M059J (cell line): ENCODE data around the gene PMM2. TPM values are rescaled to one million over a fixed set of nuclear protein-coding genes. Genes with fewer than 3 reads are reported as not detected.
"Not testable (repeated sequence)": the region's sequence is repeated elsewhere in the genome, so short reads cannot be mapped to it uniquely, and the experiment has no call there.

ENCODE experiments used
- DNase-seq: peaks from one replicate; pipeline ENCODE4 v3.0.0-alpha.2; 2012; ENCODE audit warnings: low read depth
- total RNA-seq: library from RNA; depleted of rRNA; stranded (reverse); fragments of >200 nt; shearing (Covaris generic); gene quantifications from 2 replicates; pipeline ENCODE4 v1.2.3, GENCODE V29; 2014; rRNA removed

Gene PMM2
- total RNA-seq: 42.7 and 61.0 TPM in 2 replicates

DNA sequence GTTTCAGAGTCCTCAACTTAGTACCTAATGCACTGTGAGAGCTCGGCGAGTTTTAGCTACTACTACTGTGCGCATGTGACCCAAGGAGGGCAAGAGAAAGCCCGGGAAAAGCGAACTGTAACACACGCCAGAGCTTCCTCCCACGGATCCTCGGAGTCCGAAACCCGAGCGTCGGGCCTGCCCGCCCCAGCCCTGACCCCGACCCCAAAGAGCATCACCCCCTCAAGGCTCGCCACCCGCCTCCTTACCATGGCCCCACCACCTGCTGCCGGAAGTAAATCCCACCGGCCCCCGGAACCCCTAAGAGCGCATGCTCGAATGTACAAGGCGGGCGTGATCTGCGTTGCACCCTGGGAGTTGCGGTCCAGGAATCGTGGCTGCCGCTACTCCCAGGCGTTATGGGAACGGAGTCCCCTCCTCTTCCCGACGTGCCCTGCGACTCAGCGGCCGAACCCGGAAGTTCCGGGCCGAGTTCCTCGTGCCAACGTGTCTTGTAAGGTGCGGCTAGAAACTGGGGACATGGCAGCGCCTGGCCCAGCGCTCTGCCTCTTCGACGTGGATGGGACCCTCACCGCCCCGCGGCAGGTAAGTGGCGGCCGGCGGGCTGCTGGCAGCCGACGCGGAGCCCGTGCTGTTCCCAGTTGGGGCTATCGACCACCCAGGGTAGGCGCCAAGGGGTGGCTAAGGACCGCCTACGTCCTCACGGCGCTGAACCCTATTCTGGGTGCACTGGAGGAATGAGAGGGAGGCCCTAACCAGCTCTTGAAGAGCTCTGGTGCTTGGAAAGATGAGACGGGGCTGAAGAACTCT is at the start of gene PMM2, which contains the start of gene TMEM186:
Gene PMM2 (plus strand): TSS at position 476 of the 810 bp plus-strand sequence. CDS start 44 bp downstream, at position 520.
Gene TMEM186 (minus strand): TSS at position 276 of the 810 bp plus-strand sequence. CDS start 25 bp downstream, at position 251.
- DNase-seq: peak; percentile 97

GRCh38 chr16:8748944-8749343 is 48.7 kb upstream of the PMM2 start:
- DNase-seq: not testable (repeated sequence)

DNA sequence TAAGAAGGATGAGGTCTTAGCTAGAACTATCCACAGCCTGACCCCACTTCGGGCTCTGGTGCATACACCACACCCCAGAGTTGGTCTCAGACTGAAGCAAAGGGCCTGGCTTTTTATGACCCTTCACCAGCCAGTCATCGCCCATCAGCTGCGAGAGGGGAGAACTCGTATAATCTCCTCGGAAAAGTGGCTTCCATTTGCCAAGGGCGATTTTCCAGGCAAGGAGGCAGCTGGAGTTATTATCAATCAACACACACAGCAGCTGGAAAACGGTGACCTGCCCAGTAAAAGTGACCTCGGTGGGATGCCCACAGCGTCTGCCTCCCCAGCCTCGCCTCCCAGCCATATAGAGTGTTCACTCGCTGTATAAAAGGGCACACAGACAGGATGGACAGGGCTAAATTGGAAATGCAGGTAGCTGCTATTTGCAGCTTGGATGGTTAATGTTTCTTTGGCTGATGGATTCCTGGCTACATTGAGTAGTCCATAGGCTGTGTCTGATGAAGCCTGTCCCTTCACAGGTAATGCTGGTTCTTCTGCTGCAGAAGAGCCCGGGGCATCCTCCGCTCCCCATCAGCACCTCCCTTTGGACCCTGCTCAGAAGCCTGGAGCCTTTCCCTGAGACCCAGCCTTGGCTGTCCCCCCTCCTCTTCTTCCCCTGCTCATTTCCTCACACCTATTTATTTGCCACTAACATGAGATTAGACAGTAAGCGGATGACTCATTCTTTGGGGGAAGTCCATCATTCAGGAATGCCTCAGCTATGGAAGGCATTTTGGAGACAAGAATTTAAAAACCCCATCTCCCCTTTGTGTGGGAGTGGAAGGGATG is 45.9 kb upstream of the PMM2 start:
- DNase-seq: peak; percentile 78

- DNase-seq: no peak
Measured at GRCh38 chr16:8752706-8753105, 44.9 kb upstream of the PMM2 start.

DNA sequence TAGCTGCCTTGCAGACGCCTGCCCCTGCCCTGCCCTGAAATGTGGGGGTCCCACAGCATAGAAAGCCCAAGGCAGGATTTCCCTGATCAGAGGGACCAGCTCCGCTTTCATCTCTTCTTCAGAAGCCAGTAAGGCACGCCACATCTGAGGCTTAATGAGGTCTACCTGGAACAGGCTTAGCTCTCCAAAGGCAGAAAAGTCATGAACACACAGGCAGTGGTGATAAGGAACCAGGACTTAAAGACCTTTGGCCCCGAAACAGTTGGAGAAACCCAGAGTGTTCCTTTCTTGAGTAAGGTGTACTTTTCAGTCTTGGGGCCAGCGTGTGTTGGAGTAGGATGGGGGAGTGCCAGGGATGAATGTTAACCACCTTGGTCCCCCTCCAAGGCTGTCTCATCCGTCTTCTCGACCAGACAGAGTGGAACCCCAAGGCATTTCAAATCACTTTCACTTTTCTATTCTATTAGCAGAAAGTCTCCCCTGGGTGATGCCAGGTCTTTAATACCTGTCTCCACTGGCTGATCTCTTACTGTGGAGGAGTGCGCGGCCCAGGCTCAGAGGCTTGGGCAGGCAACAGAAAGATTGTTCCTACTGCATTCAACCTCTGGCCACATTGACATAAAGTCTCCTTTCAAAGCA is 44.1 kb upstream of the PMM2 start:
- DNase-seq: no peak

- no peak for DNase-seq
Measured at GRCh38 chr16:8756755-8757154, 40.9 kb upstream of the PMM2 start.

GRCh38 chr16:8758022-8758421 is 39.6 kb upstream of the PMM2 start:
- DNase-seq: no peak

GRCh38 chr16:8760021-8760420 is 37.6 kb upstream of the PMM2 start:
- DNase-seq: no peak

- no peak for DNase-seq
Measured at GRCh38 chr16:8761078-8761477, 36.6 kb upstream of the PMM2 start.

GRCh38 chr16:8762254-8762653 is 35.4 kb upstream of the PMM2 start:
- DNase-seq: no peak

DNA sequence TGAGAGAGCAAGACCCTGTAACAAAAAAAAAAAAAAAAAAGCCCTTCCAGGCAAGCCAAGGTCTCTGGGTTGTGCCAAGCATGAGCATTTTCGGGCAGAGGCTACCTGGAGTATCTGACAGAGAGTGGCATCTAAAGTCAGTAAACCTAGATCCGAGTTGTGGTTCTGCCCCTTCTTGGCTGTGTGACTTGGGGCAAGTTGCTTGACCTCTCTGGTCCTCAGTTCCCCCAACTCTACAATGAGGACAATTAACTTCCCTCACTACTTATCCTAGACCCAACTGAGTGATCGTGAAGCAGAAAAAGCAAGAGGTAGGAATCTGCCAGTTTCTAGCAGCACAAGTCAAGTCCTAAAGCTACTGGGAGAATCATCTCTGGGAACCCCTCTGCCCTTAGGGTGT is 34.6 kb upstream of the PMM2 start:
- DNase-seq: no peak

- DNase-seq: no peak
Measured at GRCh38 chr16:8763899-8764298, 33.7 kb upstream of the PMM2 start.

DNA sequence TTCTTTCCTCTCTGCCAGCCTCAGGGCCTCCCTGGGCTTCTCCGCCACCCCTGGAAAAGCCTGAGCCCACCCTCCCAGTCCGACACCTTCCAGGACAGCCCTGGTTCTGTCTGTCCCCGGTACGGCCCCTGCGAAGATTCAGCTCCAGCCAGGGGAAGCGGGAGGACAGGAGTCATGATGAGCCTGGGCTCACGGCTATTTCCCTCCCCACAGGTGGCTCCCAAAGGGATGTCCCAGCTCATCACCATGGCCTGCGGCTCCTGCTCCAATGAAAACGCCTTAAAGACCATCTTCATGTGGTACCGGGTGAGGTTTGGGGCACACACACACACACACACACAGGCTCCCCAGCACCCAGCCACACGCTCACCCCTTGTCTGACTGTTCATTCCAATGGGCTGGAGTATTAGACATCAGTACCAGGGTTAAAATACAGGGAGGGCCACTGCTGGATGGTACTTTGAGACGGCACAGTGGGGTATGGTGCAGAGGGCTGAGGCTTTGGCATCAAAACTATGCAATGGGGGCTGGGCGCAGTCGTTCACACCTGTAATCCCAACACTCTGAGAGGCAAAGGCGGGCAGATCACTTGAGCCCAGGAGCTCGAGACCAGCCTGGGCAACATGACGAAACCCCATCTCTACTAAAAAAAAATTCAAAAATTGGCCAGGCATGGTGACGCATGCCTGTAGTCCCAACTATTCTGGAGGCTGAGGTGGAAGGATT is 33.0 kb upstream of the PMM2 start:
- DNase-seq: no peak

DNA sequence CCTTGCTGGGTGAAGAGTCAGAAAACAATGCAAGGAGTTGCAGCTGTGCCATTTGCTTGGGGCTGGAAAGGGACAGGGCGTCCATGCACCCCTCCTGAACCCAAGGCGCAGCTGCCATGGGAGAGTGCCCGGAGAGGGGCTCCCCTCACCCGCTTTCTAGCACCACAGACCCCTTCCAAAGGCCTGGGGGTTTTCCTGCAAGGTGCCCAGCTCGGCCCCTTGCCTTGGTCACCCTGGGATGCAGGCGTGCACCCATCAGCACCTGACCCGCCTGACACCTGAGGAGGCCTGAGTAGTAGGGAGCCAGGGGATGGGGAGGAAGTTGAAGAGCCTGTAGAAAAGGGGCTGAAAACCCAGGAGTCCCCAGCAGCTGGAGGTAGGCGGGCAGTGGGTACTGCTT is 30.5 kb upstream of the PMM2 start:
- no peak for DNase-seq

- no peak for DNase-seq
Measured at GRCh38 chr16:8768283-8768682, 29.4 kb upstream of the PMM2 start.

GRCh38 chr16:8768692-8769091 is 28.9 kb upstream of the PMM2 start:
- peak; percentile 12 for DNase-seq

DNA sequence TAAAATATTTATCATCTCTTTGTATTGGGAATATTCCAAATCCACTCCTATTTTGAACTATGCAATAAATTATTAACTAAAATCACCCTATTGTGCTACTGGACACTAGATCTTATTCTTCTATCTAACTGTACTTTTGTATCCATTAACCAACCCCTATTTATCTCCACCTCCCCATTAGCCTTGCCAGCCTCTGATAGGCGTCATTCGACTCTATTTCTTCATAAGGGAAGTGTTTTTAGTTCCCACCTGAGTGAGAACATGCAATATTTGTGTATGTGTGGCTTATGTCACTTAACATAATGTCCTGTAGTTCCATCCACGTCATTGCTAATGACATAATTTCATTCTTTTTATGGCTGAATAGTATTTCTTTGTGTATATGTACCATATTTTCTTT is 24.1 kb upstream of the PMM2 start:
- DNase-seq: no peak

DNA sequence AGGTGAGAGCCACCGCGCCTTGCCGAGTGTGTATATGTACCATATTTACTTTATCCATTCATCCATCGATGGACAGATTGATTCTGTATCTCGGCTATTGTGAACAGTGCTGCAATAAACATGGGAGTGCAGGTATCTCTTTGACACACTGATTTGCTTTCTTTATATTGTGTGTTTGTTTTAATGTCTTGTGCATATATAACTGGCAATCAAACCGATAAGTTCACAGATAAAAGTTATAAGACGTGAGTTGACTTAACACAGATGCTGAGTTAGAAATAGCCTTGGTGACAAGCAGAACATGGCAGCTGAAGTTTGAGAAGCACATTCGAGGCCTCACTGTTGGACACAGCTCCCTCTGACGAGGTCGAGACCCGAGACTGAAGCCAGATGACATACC is 23.4 kb upstream of the PMM2 start:
- no peak for DNase-seq

GRCh38 chr16:8775359-8775758 is 22.3 kb upstream of the PMM2 start:
- DNase-seq: no peak

DNA sequence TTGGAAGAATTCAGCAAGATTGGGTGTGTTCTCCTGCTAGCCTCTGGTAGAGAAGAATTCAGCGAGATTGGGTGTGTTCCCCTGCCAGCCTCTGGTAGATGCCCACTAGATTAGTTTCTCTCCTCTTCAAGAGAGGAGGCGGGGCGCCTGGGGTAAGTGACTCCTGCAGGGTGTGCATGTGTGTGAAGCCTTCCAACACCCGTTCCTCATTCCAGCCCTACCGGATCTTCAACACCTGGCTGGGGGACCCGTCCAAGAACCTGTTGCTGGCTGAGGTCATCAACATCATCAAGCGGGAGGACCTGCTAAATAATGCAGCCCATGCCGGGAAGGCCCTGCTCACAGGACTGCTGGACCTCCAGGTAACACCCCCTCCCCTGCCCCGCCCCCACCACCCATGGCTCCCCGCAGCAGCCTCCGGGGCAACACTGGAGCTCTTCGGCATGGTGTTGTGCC is 21.5 kb upstream of the PMM2 start:
- no peak for DNase-seq

- no peak for DNase-seq
Measured at GRCh38 chr16:8777217-8777616, 20.4 kb upstream of the PMM2 start.

DNA sequence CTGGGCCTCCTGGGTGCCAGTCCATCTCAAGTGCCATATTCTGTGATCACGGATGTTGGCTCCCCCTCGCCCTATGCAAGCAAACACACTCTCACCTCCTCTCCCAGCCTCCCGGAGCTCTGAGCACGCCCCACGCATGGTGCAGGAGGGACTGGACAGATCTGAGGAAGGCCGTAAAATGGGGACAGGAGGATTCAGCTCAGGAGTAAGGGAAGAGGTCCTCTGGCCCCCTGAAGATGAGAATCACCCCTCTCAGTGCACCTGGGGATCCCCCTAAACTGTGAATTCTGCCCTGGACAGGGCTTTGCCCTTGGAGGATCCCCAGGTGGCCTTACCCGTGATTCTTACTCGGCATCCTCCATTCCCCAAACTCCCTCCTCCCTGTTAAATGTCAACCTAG is 15.8 kb upstream of the PMM2 start:
- DNase-seq: no peak
